Measurements from ENCODE around the gene DDX51.

DDX51 gene

DNA sequence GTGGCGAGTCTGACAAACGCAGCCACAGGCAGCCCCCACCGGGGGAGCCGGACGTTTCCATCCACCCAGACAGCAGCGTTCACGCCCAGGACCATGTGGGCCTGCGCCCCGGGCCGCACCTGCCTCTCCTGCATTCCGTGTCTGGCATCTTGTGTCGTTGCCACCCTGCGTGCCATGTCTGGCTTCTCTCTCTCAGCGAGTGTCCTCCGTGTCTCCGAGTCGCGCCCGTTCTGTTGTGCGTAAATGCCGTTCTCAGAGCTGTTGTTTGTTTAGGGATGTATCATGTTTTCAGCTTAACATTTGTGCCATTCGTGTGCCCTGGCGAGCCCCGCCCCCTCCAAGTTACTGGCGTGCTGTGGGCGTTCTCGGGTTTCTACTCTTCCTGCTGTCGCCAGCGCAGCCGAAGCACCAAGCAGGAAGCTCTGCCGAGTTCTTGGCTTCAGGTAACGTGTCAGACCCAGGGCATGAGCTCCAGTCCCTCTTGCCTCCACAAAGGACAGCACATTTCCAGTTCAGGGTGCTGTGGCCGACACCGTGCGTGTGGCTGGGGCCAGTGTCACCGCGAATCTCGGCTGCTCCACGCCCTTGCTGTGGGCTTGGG, 34.8 kb upstream of the DDX51 start:
- DNase-seq, result no peak

DNA sequence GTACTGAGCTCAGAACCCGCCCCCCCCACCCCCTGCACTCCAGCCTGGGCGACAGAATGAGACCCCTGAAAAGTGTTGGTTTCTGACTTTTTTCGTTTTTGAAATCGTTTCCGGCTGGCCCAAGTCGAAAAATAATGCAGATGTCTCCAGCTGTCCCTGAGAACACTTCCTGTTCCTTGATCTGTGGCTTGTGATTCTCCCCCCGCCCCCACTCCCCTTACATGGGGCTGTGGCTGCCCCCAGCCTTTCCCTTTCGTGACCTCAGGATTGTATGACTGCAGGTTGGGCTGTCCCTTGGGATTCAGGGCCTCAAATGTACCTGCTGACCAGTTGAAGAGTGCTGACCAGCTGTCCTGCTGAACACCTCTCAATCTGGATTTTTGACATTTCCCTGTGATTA, 34.2 kb upstream of the DDX51 start:
- no peak for DNase-seq

DNA sequence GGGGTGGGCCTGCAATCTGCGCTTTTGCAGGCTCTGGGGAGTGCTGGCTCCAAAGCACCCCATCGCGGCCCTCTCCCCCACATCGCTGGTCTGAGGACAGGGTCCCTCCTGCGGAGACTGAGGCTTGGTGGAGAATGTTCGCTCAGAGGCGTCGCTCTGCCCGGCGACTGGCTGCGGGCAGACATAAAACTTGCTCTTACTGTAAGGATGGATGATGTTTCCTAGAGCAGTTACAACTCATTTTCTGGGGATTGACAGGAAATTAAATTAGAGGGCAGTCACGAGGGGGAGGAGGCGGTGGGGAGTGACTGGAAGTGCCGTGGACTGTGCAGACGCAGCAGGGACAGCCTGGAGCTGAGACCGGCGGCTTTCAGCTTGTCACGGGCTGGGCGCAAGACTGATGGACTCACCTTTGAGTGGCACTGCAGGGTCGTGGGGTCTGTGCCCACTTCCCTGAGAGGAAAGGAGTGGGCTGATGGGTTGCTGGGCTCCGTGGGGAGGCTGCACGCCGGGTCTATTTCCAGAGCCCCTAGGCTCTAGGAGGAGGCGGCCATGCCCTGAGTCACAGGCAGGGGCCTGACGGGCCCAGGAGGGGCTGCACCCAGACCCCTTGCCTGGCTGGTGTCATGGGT, 32.9 kb upstream of the DDX51 start:
- no peak for DNase-seq

DNA sequence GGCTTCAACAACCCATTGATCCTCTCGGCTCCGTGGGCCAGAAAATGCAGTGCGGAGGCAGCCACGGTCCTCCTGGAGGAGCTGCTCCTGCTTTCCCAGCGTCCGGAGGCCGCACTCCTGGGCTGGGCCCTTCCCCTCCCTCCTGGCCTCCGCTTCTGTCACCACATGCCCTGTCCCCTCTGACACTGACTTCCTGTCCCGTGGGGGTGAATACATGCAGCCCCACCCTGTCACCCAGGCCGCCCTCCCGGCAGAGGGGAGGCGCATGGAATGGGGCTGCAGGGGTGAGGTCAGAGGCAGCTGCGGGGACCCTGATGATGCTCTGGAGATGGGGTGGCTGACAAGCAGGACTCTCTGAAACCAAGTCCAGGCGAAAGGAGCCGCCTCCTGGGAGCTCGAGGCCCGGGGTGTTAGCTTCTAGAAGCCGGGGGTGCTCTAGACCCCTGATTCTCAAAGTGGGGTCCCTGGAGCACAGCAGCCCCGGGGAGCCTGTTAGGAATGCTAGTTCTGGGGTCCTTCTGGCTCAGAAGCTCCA, 32.3 kb upstream of the DDX51 start:
- DNase-seq, result no peak

DNA sequence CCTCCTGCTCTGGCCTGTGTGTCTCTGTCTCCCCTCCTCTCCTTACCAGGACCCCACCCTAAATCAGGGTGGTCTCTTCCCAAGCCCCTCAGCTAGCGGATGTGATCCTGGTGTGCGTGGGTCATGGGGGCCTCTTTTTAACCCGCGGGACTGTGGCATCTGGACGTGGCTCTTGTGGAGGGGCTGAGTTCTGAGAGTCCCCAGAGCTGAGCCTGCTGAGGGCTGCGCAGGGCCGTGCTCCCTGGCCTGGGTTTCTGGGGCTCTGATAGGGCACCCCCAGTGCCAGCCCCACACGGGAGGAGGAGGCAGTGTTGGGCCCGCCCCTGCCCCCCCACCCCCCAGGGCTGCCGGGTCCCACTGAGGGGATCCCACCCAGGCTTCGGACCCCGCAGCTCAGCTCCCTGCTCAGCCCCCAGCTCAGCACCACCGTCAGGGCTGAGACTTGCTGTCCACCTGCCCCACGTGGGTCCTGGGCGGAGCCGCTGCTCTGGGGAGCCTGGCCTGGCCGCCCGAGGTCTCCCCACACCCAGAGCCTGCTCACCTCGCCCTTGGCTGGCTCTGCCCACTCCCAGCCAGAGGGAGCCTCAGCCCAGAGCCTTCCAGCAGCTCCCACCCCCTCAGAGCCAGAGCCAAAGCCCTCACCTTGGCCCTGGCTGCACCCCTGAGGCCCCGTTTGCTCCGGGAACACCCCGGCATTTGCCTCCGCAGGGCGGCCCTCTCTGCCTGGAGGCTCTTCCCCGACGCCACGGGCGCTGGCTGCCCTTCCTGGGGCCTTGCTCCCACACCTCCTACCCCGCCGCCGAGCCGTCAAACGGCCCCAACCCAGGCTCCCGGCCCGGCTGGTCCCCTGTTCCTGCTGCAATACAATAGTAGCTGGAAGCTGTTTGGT, 31.6 kb upstream of the DDX51 start:
- no peak for DNase-seq

DNA sequence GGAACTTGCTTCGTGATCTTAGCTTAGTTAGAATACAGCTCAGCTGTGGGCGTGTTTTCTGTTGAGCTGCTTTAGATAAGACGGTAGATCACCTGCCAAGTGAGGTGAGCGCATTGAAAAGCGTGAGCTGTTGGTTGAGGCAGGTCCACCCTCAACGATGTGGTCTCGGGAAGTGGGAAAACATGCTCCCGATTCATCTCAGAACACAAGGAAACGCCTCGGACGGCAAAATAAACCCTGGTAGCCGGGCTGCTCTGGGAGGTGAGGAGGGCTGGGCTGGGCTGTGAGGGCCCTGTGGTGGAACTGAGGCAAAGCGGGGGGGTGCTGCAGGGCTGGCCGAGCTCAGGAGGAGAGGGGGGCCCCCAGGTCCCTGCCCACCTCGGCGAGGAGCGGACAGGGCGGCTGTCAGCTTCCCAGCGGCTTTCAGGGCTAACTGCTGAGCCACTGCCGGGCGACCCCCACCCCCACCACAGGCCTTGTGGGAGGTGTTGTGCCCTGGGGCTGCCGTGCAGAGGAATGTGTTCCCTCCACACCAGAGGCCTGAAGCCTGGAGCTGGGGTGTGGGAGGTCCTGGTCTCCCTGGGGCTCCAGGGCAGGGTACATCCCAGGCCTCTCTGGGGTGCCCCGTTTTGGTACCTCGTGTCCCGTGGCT, 30.8 kb upstream of the DDX51 start:
- DNase-seq, result peak; percentile 41

DNA sequence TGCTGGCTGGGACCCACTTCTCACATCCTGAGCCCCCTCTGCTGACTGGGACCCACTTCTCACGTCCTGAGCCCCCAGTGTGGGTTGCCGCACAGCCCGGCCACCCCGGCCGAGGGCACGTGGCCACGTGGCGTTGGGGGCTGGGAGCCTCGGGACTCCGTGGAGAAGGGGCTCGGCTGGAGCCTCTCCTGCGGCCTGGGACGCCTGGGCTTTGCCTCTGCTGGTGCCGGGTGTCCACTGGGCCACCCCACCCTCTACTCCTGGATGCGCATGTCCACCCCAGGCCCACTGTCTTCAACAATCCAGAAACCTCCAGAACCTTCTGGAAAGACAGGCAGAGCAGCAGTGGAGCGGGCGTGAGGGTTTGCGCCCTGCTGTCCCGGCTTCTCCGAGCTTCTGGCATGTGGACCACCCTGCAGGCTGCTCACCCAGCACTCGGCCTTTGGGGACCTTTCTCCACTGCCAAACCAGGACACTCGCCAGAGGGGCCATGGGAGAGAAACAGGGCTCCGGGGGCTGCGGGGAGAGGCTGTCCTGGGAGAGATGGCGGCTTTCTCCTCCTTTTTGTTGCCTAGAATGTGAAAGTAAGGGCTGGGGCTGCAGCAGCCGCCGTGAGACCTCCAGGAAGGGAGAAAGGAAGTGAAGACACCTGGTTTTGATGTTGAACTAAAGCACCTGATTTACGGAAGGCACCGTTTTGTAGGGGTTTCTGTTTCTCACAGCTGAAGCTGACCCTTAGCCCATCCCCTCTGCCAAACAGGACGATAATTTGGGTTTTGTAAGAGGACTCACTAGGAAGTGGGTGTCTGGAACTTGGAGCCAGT, 30.1 kb upstream of the DDX51 start:
- no peak for DNase-seq

DNA sequence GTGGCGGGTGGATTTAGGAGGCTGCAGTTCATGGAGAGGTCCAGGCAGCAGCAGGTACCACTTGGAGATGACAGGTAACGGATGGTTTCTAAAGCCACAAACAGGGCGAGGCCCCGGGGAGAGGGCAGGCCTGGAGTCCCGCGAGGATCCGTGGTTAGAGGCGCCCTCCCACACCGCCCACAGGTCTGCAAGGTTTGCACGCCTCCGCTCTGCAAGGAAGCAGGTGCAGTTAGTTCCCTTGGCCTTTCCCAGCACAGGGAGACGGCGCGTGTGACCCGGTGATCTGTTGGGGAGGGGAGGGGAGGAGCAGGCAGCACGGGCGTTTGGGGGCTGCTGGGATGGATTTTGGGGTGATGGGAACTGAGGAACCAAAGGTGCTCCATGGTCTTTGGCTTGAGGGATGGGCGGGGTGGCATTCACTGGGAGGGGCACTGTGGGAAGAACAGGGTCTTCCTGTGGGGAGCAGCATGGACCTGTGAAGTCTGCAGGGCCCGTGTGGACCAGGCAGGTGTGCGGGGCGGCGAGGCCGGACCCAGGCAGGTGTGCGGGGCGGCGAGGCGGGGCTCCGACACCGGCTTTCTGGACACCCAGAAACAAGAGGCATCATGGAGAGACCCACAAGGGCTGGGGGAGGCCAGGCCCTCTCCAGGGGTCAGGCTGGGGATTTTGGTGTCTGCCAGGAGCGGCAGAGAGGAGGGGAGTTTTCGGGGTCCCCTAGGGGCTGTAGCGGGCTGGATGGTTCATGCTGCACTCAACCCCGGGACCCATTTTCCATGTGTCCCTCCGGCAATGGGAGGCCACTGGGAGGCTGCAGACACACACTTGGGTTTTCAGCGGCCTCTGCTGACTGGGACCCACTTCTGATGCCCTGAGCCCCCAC, 29.3 kb upstream of the DDX51 start:
- peak; percentile 20 for DNase-seq

DNA sequence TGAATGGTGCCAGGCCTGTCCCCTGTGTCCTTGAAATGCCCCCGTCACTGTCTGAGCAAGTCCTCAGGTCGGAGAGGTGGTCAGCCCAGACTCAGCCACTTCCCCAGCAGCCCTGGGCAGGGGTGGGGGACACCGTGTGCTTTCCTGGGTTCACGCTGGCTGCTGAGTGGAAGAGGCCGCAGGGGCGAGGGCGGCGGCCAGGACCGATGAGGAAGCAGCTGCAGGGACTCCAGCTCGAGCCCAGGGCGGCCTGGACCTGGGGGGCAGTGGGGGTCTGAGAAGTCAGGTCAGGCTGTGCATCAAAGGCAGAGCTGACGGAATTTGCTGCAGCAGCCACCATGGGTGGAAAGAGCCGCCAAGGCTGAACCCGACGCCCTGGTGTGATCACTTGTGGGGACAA, 28.5 kb upstream of the DDX51 start:
- DNase-seq, result no peak

DNA sequence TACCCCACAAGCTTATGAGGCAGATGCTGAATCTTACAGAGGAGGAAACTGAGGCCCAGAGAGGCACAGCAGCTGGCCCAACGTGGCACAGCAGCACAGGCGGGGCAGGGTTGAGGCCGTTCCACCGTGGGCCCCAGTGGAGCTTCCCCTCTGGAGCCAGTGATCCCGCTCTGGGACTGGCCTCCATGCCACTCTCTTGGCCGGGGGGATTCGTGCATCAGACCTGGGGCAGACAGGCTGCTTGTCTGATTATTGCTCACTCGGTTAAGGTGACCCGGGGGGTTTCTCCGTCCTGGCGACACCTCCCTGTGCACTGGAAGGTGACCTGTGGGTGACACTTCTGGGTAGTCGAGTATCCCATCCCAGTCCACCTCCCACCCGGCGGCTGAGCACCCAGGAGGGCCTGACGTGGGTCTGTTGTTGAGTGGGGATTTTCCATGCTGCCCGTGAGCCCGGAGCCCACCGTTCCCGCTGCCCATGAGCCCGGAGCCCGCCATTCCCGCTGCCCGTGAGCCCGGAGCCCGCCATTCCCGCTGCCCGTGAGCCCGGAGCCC, 27.9 kb upstream of the DDX51 start:
- DNase-seq, result no peak

DNA sequence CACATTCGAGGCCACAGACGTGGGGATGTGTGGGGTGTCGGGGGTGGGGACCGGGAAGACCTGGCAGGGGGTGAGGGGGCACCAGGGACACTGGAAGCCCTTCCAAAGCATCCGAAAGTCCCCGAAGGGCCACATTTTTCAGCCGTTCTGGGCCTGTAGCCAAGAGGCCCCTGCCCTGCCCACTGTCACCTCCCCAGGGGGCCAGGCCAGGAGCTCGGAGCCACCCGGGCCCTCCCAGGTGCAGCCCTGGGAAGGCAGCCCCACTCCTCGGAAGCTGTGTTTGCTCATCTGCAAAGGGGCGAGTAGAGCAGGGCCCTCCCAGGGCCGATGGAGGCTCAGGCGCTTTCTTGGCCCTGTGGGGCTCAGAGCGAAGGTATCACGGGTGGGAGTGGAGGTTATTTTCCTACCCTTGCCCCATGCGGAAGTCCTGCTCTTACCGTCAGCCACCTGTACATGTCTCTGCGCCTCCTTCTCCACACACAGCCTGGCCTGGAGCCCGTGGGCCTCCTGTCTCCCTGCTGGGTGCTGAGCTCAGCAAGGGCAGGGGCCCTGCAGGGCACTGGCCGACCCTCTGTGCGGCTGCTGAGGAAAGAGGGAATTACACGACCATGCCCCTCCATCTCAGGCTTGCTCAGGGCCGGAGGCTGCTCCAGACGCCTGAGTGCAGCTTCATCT, 27.3 kb upstream of the DDX51 start:
- no peak for DNase-seq

DNA sequence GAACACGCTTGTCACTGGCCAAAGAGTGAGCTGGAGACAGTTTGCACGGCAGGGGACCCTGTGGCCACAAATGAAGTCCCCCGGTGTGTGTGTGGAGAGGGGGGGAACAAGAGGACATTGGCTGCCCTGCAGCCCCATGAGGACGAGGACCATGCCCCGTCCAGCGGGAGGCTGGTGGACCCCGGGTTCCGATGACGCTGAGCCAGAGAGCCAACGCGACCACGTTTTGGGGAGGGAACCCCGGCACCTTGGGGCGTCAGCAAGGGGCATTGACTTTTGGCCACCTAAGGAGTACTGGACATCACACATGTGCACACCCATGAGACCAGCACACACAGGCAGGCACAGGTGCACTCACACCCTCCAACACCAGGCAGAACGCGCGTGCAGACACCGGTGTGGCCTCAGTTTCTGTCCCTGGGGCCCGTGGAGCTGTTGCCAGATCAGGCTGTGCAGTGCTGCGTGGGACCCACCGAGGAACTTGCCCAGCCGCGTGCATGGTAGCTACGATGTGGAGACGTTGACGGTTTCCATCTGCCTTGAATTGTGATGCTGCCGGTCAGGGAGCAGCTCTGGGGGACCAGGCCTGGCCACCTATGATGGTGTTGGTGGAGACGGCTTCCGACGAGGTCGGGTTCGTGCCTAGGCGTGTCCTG, 26.6 kb upstream of the DDX51 start:
- DNase-seq, result no peak

DNA sequence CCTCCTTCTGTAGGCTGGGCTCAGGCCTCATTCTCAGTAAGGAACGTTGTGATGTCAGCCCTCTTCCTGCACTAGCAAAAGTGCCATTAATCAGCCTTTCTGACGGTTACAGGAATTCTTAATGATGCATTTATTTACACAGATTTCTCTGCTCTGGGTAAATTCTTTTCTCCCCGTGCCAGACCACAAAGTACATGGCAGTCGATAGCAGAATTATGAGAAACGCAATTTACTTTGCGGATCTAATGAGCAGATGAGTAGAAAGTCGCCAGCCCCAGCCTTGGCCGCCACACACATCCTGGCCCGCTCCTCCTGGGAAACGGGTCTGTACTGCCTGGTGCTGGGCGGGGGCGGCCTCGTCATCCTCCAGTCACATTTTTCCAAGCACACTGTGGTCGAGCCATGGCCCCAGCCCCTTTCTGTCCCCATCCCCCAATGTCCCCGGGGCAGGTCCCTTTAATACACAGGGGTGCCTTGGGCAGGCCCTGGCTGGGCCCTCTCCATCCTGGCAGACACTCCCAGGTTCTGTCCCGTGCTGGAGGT, 26.0 kb upstream of the DDX51 start:
- peak; percentile 58 for DNase-seq

DNA sequence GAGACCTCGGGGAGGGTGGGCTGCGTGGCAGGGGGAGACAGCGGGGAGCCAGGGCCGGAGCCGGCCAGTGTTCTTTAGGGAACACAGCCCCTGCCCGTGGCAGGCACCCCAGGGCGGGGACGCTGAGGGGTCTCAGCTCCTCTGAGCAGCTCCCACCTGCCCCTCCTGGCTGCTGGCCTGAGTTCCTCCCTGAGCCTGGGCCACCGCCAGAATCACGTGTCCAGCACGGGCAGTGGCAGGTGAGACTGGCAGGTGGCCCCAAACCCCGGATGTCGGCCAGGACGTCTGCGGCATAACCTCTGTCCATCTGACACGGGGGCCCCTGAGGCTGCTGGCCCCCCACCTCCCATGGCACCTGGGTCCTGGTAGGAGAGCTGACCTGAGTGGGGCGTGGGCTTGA, 25.3 kb upstream of the DDX51 start:
- DNase-seq, result no peak

DNA sequence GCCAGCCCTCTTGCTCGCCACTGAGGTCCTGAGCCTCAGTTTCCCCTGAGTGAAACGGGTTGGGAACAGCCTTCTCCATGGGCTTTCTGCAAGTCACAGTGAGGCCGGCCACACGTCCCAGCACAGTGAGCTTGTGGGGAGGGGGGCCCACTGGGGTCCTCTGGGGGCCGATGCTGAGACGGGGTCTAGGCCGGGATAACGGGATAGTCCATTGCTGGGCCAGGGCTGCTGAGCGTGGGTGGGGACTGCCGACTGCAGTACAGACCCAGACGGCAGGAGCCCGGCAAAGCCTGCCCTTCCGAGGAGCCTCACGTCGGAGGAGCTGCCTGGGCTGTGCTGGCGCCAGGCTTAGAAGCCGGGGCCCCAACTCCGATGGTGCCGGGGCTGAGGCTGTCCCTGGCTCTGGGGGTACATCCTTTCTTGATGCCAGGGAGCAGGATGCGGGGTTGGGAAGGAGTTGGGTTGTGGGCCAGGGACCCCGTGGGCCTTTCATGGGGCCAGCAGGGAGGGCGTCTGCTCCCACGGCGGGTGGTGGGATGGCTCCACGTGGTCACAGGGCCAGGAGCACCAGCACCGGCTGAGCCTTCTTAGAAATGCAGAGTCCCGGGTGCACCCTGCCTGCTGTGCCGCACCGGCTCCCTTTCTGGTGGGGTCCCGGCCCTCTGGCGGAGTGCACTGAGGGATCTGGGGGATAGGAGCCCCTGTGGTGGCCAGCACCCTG, 24.4 kb upstream of the DDX51 start:
- no peak for DNase-seq

DNA sequence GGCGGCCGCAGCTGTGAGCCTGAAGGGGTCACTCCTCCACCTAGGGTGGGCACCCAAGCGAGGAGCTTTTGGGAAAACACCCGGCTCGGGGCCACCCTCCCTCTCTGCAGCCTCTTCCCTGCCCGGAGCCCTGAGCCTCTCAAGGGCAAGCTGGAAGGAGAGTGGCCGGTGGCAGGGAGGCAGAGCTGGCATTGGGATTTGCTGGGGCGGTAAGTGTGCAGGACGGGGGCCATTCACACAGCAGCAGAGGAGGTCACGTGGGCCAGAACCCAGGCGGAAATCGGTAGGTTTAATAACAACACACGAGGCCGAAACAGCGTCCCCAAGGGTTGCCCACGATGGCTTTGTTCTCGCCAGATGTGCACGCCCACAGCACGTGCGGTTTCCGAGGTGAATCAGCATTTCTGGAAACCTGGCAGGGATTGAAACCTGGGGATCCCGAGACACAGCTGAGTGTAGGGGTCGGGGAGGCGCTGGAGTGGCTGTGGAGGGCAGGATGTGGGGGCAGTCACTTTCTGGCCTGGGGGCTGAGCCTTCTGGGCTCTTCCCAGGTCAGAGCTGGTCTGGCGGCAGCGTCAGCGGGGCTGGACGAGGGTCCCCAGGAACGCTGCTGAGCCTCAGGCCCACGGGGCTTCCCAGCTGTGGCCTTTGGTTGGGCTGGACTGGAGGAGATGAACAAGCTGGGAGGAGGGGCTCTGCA, 23.6 kb upstream of the DDX51 start:
- no peak for DNase-seq

DNA sequence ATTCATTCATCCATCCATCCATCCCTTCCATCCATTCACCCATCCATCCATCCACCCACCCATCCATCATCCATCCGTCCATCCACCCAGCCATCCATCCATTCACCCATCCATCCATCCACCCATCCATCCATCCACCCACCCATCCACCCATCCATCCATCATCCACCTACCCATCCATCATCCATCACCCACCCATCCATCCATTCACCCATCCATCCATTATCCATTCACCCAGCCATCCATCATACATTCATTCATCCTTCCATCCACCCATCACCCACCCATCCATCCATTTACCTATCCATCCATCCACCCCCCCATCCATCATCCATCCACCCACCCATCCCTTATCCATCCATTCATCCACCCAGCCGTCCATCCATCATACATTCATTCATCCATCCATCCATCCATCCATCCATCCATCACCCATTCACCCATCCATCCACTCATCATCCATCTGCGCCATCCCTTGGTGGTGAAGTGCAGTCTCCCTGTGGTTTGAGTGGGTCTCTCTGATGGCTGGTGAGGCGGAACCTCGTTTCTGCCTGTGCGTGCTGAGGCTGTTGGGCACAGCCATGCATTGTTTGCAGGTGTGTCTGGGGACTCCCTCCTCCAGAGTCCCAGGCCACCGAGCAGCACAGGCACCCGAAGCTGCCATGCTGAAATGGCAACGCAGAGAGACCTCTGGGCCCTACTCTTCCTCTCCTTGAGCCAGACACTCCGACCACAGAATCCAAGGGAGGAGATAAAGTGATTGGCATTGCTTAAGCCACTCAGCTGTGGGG, 22.9 kb upstream of the DDX51 start:
- DNase-seq, result no peak

Measured in NCI-H226 (cell line).